Measurements from ENCODE around the gene ZNF267.
"Not testable (repeated sequence)": the region's sequence is repeated elsewhere in the genome, so short reads cannot be mapped to it uniquely, and the experiment has no call there.

ZNF267 gene

DNA sequence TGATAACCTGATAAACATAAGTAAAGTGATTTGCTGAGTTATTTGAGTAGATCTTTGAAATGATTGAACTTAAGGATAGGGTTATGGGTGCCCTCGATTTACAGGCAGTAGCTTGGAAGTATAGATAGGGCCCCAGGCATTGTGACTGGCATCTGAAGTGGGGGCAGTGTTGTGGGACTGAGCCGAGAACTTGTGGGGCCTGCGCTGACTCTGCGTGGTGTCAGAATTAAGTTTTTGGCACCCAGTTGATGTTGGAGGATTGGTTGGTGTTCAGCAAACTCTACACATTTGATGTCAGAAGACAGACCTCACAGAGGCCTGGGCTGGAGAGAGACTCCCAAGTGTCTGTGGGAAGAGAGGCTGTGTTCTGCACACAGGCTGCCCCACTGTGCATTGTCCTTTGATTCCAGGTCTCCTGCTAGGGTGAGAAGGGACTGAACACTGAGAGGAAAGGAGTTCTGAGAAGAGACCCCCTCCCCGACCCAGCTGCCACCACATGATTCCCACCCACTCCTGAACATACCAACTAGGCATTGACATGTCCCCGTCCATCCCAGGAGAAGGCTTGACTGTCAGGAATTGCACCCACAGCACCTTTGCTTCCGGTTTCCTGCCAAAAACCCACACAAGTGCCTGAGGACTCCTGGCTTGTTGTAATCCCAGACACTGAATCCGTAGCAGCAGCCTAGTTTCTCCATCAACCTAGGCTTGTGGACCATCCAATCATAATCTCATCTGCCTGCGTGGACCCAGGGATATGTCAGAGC is 4.5 kb downstream of the ZNF267 start:
- FAIRE-seq (no peak), DNase-seq (ENCODE audit: insufficient read length, low spot score) (no peak)

DNA sequence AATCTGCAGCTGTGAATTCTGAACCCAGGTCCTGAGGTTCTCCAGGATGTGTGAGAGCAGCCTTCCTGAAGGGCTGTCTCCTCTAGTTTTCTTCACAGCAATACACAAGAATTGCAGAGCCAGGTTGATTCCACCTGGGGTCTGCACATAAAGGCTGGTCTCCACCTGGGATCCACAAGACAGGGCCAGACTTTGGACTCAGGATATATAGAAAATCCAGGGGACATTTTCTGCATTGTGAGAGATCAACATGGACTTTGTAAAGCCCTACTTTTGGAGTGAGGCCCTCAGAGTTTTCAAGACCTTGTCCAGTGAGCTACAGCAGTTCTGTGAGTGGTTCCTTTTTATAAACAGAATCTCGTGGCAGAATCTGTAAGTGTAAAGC is 6.3 kb downstream of the ZNF267 start:
- DNase-seq (ENCODE audit: insufficient read length, low spot score) (no peak), FAIRE-seq (no peak)

DNA sequence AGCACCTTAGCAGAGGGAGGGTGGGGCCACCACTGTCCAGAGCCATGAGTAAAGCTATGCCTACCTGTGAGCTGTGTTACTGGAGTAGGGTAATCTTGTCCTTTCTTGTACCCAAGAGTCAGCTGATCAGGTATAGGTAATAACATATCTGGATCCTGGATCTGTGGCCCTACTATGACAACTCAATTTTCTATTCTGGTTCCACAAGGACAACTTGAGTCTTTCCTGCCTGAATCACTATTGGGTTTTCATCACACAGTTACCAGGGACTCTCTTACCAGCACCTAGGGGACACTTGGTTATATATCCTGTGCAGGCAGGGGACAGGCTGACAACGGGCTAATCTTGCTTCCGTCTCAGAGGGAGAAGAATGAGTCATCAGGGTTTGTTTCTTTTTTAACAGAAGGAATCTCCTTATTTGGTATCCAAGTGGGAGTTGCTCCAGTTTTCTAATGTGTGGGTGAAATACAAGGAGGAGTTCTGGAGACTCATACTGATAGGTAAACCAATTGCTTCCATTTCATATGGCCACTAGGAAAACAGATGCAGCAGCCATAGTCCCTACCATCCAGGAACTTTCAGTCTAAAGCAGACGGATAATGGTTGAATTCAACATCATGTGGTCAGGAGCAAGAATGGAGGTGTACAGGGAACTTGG is 6.8 kb downstream of the ZNF267 start:
- FAIRE-seq: no peak

DNA sequence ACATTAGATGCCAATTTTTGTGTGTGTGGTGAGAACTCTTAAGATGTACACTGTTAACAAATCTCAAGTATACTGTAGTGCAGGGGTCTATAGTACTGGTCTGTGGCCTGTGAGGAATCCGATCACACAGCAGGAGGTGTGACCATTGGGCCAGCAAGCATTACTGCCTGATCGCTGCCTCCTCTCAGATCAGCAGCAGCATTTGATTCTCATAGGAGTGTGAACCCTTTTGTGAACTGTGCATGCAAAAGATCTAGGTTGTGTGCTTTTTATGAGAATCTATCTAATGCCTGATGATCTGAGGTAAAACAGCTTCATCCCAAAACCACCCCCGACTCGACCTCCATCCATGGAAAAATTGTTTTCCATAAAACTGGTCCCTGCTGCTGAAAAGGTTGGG is 12.6 kb downstream of the ZNF267 start:
- FAIRE-seq: no peak
- DNase-seq (ENCODE audit: insufficient read length, low spot score): no peak

More for the DNA sequence above, 6.8 kb downstream of the ZNF267 start:
- DNase-seq (ENCODE audit: insufficient read length, low spot score): no peak

DNA sequence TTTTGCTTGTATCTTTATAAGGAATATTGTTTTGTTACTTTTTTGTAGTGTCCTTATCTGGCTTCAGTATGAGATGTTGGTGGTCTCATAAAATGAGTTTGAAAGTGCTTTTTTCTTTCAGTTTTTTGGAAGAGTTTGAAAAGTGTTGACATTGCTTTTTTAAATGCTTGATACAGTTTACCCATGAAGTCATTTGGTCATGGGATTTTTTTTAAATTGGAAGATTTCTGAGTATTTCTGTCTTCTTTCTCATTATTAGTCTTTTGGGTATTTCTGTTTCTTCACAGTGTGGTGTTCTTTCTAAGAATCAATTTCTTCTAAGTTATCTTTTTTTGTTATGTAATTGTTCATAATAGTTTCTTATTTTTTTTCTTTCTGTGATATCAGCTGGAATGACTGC is 15.1 kb downstream of the ZNF267 start:
- FAIRE-seq (no peak), DNase-seq (ENCODE audit: insufficient read length, low spot score) (no peak)

DNA sequence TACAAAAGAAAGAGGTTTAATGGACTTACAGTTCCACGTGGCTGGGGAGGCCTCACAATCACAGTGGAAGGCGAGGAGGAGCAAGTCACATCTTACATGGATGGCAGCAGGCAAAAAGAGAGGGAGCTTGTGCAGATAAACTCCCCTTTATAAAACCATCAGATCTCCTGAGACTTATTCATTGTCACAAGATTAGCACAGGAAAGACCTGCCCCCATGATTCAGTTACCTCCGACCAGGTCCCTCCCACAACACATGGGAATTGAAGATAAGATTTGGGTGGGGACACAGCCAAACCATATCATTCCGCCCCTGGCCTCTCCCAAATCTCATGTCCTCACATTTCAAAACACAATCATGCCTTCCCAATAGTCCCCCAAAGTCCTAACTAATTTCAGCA is 18.5 kb downstream of the ZNF267 start:
- not testable (repeated sequence) for FAIRE-seq; DNase-seq (ENCODE audit: insufficient read length, low spot score)

DNA sequence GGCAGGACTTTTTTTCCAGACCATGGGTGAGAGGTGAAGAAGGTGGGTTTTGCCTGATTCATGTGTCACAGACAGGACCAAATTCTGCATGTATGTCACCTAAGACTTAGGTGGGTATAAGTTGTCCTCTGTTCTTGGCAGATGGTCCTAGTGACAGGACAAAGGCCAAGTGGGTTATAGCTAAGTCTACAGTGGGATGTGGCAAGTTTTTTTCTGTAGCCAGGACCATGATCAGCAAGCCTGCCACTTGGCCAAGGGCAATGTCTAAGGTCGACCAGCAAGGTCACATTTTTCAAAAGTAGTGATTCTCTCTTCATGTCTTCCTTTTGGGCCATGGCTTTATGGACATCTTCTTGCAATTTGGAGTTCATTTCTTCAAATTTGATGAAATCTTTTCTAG is 20.2 kb downstream of the ZNF267 start:
- DNase-seq (ENCODE audit: insufficient read length, low spot score): no peak
- no peak for FAIRE-seq

DNA sequence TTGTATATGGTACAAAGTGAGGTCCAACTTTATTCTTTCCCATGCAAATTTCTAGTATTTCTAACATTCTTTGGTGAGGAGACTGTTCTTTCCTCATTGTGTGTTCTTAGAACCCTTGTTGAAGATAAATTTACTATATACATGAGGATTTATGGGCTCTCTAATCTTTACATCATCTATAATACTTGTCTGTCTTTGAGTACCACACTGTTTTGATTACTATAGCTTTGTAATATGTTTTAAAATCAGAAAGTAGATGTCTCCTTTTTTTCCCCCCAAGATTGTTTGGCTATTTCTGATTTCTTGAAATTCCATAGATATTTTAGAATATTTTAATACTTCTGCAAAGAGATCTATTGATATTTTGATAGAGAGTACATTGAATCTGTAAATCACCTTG is 23.7 kb downstream of the ZNF267 start:
- no peak for FAIRE-seq
- DNase-seq (ENCODE audit: insufficient read length, low spot score): no peak

DNA sequence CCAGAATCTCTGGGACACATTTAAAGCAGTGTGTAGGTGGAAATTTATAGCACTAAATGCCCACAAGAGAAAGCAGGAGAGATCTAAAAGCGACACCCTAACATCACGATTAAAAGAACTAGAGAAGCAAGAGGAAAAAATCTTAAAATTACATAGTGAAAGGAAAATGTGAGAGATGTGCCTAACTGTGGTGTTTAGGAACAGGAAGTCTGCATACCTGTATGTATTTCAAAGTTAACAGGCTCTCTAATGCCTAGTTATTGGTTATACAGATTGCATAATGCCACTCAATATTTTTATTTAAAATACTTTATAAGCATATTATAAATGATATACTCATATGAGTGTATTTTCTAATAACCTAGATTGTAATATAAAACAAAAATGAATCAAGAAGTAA is 25.9 kb downstream of the ZNF267 start:
- no peak for FAIRE-seq
- DNase-seq (ENCODE audit: insufficient read length, low spot score): no peak

DNA sequence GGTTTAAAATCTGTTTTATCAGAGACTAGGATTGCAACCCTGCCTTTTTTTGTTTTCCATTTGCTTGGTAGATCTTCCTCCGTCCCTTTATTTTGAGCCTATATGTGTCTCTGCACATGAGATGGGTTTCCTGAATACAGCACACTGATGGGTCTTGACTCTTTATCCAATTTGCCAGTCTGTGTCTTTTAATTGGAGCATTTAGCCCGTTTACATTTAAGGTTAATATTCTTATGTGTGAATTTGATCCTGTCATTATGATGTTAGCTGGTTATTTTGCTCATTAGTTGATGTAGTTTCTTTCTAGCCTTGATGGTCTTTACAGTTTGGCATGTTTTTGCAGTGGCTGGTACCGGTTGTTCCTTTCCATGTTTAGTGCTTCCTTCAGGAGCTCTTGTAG is 31.0 kb downstream of the ZNF267 start:
- not testable (repeated sequence) for FAIRE-seq; DNase-seq (ENCODE audit: insufficient read length, low spot score)

DNA sequence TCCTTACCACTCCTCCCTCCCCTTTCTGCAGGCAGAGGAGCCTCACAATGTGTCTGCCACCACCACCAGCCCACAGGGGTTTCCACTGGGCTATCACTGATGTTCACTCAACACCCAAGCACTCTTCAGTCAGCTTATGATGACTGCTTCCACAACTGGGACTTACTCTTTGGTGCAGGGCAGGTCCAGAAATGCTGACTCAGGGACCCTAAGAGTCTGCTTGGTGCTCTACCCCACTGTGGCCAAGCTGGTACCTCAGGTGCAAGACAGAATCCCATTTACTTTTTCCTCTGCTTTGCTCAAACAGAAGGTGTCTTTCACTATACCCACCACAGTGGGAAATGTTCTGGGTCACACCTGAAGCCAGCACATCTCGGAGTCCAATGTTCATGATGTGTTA is 40.1 kb downstream of the ZNF267 start:
- no peak for FAIRE-seq

DNA sequence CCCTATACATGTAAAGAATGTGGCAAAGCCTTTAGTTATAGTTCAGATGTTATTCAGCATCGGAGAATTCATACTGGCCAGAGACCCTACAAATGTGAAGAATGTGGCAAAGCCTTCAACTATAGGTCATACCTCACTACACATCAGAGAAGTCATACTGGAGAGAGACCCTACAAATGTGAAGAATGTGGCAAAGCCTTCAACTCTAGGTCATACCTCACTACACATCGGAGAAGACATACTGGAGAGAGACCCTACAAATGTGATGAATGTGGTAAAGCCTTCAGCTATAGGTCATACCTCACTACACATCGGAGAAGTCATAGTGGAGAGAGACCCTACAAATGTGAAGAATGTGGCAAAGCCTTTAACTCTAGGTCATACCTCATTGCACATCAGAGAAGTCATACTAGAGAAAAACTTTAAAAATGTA is 42.5 kb downstream of the ZNF267 start:
- no peak for DNase-seq (ENCODE audit: insufficient read length, low spot score)
- FAIRE-seq: no peak

More for the DNA sequence above, 40.1 kb downstream of the ZNF267 start:
- DNase-seq (ENCODE audit: insufficient read length, low spot score): no peak

DNA sequence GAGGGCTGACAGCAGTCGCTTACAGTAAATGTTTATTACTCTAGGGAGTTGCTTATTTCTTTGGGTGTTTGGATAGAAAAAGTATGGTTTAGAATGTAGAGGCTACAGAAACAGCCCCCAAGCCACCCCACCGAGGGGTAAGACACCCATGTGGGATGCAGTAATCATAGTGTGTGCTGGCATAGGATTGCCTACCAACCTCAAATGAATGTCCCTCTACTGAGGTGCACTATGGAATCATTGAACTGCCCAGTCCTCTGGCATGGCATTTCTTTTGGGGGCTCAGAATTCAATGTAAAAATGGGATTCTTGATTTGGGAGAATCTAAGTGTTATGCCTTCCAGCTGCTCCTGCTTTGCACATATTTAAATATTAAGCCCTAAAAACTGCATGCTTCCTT is 46.8 kb downstream of the ZNF267 start:
- DNase-seq (ENCODE audit: insufficient read length, low spot score) (no peak), FAIRE-seq (no peak)

DNA sequence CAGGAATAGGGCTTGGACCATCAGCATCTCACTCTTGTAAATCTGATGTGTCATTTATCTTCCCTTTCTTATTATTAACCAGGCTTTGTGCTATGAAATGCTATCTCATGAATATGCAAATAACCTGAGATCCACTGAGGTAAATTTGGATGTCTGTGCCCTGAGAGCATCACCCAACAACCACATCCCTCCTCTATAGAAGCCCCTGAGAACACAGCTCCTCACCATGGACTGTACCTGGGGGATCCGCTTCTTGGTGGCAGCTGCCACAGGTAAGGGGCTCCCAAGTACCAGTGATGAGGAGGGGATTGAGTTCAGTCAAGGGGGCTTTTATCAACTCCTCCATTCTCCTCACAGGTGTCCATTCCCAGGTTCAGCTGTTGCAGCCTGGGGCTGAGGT is 78.2 kb downstream of the ZNF267 start:
- DNase-seq (ENCODE audit: insufficient read length, low spot score); FAIRE-seq: not testable (repeated sequence)

DNA sequence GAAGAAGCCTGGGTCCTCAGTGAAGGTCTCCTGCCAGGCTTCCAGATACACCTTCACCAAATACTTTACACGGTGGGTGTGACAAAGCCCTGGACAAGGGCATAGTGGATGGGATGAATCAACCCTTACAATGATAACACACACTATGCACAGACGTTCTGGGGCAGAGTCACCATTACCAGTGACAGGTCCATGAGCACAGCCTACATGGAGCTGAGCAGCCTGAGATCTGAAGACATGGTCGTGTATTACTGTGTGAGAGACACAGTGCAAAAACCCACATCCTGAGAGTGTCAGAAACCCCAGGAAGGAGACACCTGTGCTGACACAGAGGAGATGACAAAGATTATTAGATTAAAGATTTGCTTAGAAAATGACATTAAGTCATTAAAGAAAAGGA is 78.6 kb downstream of the ZNF267 start:
- not testable (repeated sequence) for DNase-seq (ENCODE audit: insufficient read length, low spot score); FAIRE-seq

DNA sequence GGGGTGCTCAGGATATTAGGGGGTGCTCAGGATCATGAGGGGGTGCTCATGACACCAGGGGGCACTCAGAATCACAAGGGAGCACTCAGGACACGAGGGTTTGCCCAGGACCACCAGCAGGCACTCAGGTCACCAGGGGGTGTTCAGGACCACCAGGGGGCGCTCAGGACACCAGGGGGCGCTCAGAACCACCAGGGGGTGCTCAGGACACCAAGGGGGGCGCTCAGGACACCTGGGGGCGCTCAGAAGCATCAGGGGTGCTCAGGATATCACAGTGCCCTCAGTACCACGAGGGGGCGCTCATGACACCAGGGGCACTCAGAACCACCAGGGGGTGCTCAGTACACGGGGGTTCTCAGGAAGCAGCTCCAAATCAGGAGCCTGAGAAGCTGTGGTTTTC is 82.6 kb downstream of the ZNF267 start:
- DNase-seq (ENCODE audit: insufficient read length, low spot score); FAIRE-seq: not testable (repeated sequence)

DNA sequence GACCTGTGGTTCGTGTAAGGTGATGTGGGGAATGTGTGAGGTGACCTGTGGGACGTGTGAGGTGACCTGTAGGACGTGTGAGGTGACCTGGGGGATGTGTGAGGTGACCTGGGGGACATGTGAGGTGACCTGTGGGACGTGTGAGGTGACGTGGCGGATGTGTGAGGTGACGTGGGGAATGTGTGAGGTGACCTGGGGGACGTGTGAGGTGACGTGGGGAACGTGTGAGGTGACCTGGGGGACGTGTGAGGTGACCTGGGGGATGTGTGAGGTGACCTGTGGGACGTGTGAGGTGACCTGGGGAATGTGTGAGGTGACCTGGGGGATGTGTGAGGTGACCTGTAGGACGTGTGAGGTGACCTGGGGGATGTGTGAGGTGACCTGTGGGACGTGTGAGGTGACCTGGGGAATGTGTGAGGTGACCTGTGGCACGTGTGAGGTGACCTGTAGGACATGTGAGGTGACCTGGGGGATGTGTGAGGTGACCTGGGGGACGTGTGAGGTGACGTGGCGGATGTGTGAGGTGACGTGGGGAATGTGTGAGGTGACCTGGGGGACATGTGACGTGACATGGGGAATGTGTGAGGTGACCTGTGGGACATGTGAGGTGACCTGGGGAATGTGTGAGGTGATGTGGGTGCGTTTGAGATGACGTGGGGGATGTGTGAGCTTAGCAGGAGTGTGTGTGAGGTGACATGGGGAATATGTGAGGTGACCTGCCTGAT is 86.7 kb downstream of the ZNF267 start:
- not testable (repeated sequence) for DNase-seq (ENCODE audit: insufficient read length, low spot score)

More for the DNA sequence above, 86.7 kb downstream of the ZNF267 start:
- not testable (repeated sequence) for FAIRE-seq
